HG02642 (cell line): ENCODE results near the gene KIF18B.

ENCODE experiments used
- ATAC-seq: cut with Tn5 transposase; IDR thresholded peaks from one replicate; pipeline ENCODE4 v1.9.1; 2021; ENCODE audit warnings: mild to moderate bottlenecking; ENCODE audit not compliant: unreplicated experiment, poor library complexity

KIF18B gene

GRCh38 chr17:44947461-44948314 is at the start of gene KIF18B:
Gene KIF18B, minus strand, starts transcription at chr17:44947773. Its CDS starts 11,429 bp downstream, at chr17:44936344.
- ATAC-seq: peak; percentile 91

- no peak for ATAC-seq
Observed at GRCh38 chr17:44996304-44996703, 48.7 kb upstream of the KIF18B start.

GRCh38 chr17:44995436-44996001 is 47.9 kb upstream of the KIF18B start:
- ATAC-seq: no peak

- no peak for ATAC-seq
Observed at GRCh38 chr17:44992242-44992939, 44.8 kb upstream of the KIF18B start.

GRCh38 chr17:44990994-44991393 is 43.4 kb upstream of the KIF18B start:
- ATAC-seq: no peak

- ATAC-seq: no peak
Observed at GRCh38 chr17:44989552-44990138, 42.1 kb upstream of the KIF18B start.

- ATAC-seq: no peak
Observed at GRCh38 chr17:44988044-44988942, 40.7 kb upstream of the KIF18B start.

GRCh38 chr17:44983563-44983962 is 36.0 kb upstream of the KIF18B start:
- ATAC-seq: no peak

- ATAC-seq: no peak
Observed at GRCh38 chr17:44982113-44982702, 34.6 kb upstream of the KIF18B start.

- no peak for ATAC-seq
Observed at GRCh38 chr17:44981221-44981968, 33.8 kb upstream of the KIF18B start.

GRCh38 chr17:44979426-44979995 is 31.9 kb upstream of the KIF18B start:
- no peak for ATAC-seq

- ATAC-seq: no peak
Observed at GRCh38 chr17:44978807-44979206, 31.2 kb upstream of the KIF18B start.

- no peak for ATAC-seq
Observed at GRCh38 chr17:44977814-44978550, 30.4 kb upstream of the KIF18B start.

GRCh38 chr17:44977065-44977464 is 29.5 kb upstream of the KIF18B start:
- ATAC-seq: no peak

GRCh38 chr17:44976206-44976605 is 28.6 kb upstream of the KIF18B start:
- ATAC-seq: no peak

- no peak for ATAC-seq
Observed at GRCh38 chr17:44972953-44973352, 25.4 kb upstream of the KIF18B start.

- ATAC-seq: no peak
Observed at GRCh38 chr17:44971776-44972483, 24.4 kb upstream of the KIF18B start.
